Osteocyte (in vitro differentiated cells): ENCODE measurements around the gene SLCO3A1. TPM values are rescaled to one million over a fixed set of nuclear protein-coding genes. Genes with fewer than 3 reads are reported as not detected.

Source experiments
- DNase-seq: peaks from one replicate; pipeline ENCODE4 v3.0.0; 2021; ENCODE audit warnings: mixed read lengths; ENCODE audit not compliant: unreplicated experiment; ENCODE audit errors: extremely low spot score
- H3K27ac Mint-ChIP-seq: one replicate; pipeline ENCODE4 v1.8.0; 2021; ENCODE audit warnings: mild to moderate bottlenecking, mixed read lengths; ENCODE audit not compliant: unreplicated experiment
- H3K27me3 Mint-ChIP-seq: one replicate; pipeline ENCODE4 v1.8.0; 2021; ENCODE audit warnings: mixed read lengths; ENCODE audit not compliant: unreplicated experiment
- H3K36me3 Mint-ChIP-seq: one replicate; pipeline ENCODE4 v1.8.0; 2021; ENCODE audit warnings: mixed read lengths; ENCODE audit not compliant: unreplicated experiment
- H3K4me1 Mint-ChIP-seq: one replicate; pipeline ENCODE4 v1.8.0; 2021; ENCODE audit warnings: mixed read lengths; ENCODE audit not compliant: unreplicated experiment
- H3K4me3 Mint-ChIP-seq: one replicate; pipeline ENCODE4 v1.8.0; 2021; ENCODE audit warnings: mild to moderate bottlenecking, moderate library complexity, mixed read lengths; ENCODE audit not compliant: unreplicated experiment
- H3K9me3 Mint-ChIP-seq: one replicate; pipeline ENCODE4 v1.8.0; 2021; ENCODE audit warnings: mixed read lengths; ENCODE audit not compliant: unreplicated experiment
- total RNA-seq: library from RNA; stranded (reverse); gene quantifications from 2 replicates; pipeline ENCODE4 v1.2.1, GENCODE V29; 2021
- TF ChIP-seq, protein P1 (sequence below): fragments of 200-600 bp; sonication (generic); IDR thresholded peaks from 2 replicates; pipeline ENCODE4 v1.5.0; 2021; ENCODE audit warnings: antibody characterized with exemption, mild to moderate bottlenecking, moderate library complexity

SLCO3A1 gene
- total RNA-seq, 1 donor from 2014 or later: 1.3 TPM

DNA sequence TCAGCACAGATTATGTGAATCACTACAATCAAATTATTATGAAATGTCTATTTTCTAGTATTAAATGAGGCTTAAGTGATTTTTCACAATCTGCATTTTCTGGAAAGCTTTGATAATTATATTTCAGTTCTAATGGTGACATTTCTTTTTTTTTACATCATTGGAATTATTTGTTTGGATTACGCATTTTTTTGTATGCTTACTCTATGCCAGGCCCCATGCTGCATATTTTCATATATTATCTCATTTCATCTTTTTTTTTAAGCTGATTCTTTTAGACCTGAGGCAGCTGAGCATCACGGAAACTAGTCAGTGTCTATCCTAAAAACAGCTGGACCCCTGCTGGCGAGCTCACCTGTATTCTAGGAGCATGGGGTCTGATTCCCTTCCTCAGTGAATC, 31.1 kb downstream of the SLCO3A1 start:
- Mint-ChIP-seq H3K36me3 (no peaks in the 10 kb centered on the region), H3K27ac (no peak overlapping the region), H3K4me3 (no peak overlapping the region), H3K4me1 (no peaks in the 10 kb centered on the region), H3K27me3 (no peaks in the 10 kb centered on the region), H3K9me3 (no peaks in the 10 kb centered on the region)
- no peak for DNase-seq
- TF ChIP-seq, protein P1, sequence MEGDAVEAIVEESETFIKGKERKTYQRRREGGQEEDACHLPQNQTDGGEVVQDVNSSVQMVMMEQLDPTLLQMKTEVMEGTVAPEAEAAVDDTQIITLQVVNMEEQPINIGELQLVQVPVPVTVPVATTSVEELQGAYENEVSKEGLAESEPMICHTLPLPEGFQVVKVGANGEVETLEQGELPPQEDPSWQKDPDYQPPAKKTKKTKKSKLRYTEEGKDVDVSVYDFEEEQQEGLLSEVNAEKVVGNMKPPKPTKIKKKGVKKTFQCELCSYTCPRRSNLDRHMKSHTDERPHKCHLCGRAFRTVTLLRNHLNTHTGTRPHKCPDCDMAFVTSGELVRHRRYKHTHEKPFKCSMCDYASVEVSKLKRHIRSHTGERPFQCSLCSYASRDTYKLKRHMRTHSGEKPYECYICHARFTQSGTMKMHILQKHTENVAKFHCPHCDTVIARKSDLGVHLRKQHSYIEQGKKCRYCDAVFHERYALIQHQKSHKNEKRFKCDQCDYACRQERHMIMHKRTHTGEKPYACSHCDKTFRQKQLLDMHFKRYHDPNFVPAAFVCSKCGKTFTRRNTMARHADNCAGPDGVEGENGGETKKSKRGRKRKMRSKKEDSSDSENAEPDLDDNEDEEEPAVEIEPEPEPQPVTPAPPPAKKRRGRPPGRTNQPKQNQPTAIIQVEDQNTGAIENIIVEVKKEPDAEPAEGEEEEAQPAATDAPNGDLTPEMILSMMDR: no peak

DNA sequence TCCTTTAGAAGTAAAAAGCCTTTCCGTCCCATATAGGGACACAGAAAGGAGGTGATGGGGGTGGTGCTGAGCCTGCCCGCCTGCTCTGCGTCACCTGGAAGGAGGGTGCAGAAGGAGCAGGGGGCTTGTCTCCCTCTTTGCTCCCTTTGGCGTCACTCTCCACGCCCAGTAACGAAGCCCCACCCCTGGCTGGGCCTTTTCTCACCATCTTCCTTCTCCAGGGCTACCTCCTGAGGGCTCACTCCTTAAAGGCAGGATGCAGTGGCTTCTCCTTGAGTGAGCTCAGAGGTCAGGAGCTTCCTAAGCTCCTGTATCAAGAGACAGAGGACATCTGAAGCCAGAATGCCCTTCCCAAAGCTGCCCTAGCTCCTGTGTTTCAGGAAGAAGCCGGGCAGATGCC, 31.5 kb downstream of the SLCO3A1 start:
- no peak for DNase-seq
- Mint-ChIP-seq H3K36me3 (no peaks in the 10 kb centered on the region), H3K27me3 (no peaks in the 10 kb centered on the region), H3K4me3 (no peak overlapping the region), H3K4me1 (no peaks in the 10 kb centered on the region), H3K9me3 (no peaks in the 10 kb centered on the region), H3K27ac (no peak overlapping the region)
- TF ChIP-seq, protein P1: no peak

DNA sequence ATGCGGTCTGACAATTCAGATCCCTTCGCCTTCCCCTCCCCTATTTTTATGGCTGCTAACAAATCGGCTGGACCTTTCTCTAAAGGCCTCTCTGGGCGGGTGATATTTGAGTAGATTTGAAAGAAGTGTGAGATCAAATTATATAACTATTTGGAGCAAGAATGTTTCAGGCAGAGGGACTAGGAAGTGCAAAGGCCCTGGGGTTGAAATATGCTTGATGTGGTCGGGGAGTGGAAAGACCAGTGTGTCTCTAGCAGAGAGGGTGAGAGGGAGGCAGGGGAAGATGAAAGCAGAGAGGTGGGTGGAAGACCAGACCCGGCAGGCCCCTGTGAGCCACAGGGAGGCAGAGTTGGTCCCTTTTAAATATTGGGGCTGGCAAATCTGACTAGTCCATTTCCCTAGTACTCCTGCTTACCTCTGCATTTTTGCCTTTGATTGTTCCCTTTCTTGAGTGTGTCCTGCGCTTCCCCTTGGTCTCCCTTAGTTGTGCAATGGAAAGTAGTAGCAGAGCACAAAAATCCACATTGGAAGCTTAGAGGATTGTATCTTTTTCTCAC, 32.3 kb downstream of the SLCO3A1 start:
- DNase-seq: no peak
- Mint-ChIP-seq H3K9me3 (no peaks in the 10 kb centered on the region), H3K4me3 (no peak overlapping the region), H3K36me3 (no peaks in the 10 kb centered on the region), H3K27me3 (no peaks in the 10 kb centered on the region), H3K27ac (no peak overlapping the region), H3K4me1 (no peaks in the 10 kb centered on the region)
- TF ChIP-seq, protein P1: no peak

DNA sequence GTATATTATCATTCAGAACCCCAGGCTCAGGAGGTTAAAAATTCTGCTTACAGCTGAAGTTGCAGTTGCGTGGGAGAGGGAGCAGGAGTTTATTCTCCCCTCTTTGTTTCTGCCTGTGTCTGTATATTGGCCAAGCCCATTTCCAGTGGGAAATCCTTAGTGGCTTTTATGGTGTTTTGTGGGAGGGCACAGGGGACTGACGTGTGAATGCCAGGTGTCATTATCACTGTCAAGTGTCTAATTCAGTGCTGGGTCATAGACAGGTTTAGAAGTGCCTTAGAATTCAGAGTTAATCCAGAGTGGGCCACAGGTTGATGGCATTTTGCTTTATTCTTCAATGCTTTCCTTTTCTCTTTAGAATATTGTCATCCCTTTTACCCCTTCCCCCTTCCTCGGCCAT, 33.4 kb downstream of the SLCO3A1 start:
- Mint-ChIP-seq H3K27ac (no peak overlapping the region), H3K27me3 (no peaks in the 10 kb centered on the region), H3K4me3 (no peak overlapping the region), H3K4me1 (no peaks in the 10 kb centered on the region), H3K9me3 (no peaks in the 10 kb centered on the region), H3K36me3 (no peaks in the 10 kb centered on the region)
- DNase-seq: no peak
- TF ChIP-seq, protein P1: no peak

DNA sequence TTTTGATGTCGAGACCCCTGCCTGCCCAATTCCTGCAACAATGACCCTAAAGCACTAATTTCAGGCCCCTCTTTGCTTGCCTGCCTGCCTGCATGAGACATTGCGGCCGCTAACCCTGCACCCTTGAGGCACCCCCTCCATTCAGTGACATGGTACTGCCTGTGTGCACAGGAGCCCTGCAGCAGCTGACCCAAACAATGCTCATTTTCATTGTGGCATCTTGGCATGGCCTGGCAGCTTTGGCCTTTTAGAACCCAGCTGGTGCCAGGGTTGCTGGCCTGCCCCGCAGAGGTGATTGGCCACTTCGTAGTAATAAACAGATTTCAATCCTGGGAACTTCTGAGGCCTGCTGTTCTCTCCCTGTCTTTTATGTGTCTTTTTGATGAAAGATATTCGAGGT, 33.8 kb downstream of the SLCO3A1 start:
- DNase-seq: no peak
- Mint-ChIP-seq H3K27me3 (no peaks in the 10 kb centered on the region), H3K36me3 (no peaks in the 10 kb centered on the region), H3K9me3 (no peaks in the 10 kb centered on the region), H3K27ac (no peak overlapping the region), H3K4me1 (no peaks in the 10 kb centered on the region), H3K4me3 (no peak overlapping the region)
- TF ChIP-seq, protein P1: no peak
